Activated naive CD4-positive, alpha-beta T cell (primary cell): ENCODE results near the gene PKM.

Experiments used
- DNase-seq, 4 experiments: peaks; one replicate each; lab custom pipeline; 2025; lab: John Stamatoyannopoulos, UW

Gene PKM

GRCh38 chr15:72200395-72201237, 30.4 kb downstream of the PKM start:
- DNase-seq: no peak

DNA sequence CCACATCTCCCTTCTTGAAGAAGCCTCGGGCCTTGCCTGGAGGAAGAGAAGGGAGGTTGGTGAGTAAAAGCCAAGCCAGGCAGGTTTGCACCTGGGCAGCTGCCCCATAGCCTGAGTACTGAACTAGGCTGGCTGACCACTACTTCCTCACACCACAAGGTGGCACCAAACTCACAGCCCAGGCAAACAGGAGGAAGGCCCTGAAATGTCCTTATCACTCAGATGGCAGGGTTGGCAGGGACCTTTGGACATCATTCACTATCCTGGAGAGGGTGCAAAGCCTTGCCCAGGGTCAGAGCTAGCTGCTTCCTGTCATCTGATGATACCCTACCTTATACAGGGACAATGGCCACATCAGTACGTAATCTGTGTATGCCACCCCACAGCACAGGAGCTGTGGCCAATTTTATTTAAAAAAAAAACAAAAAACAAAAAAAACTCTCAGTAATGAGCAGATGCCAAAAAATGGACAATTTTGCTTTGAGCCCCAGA, 31.2 kb downstream of the PKM start:
- DNase-seq: peak; percentile 16 to 57 (median 32)

GRCh38 chr15:72199205-72199515, 31.8 kb downstream of the PKM start:
- no peak for DNase-seq

- no peak for DNase-seq
These were observed 32.4 kb downstream of the PKM start for GRCh38 chr15:72198356-72199204.

GRCh38 chr15:72197460-72198355, 33.3 kb downstream of the PKM start, which contains the start of gene GRAMD2A:
Gene GRAMD2A, minus strand, starts transcription at chr15:72197787.
- no peak for DNase-seq

- DNase-seq: no peak
These were observed 33.9 kb downstream of the PKM start for GRCh38 chr15:72197041-72197459.

- DNase-seq: no peak
These were observed 34.5 kb downstream of the PKM start for GRCh38 chr15:72196409-72197040.

- DNase-seq: no peak
These were observed 35.9 kb downstream of the PKM start for GRCh38 chr15:72195101-72195511.

- no peak for DNase-seq
These were observed 37.1 kb downstream of the PKM start for GRCh38 chr15:72193836-72194396.

GRCh38 chr15:72192416-72192815, 38.6 kb downstream of the PKM start:
- no peak for DNase-seq

- no peak for DNase-seq
These were observed 41.6 kb downstream of the PKM start for GRCh38 chr15:72189250-72189902.

- DNase-seq: no peak
These were observed 46.7 kb downstream of the PKM start for GRCh38 chr15:72184165-72184811.

GRCh38 chr15:72183781-72184164, 47.2 kb downstream of the PKM start:
- DNase-seq: no peak

- no peak for DNase-seq
These were observed 48.3 kb downstream of the PKM start for GRCh38 chr15:72182673-72183072.

- DNase-seq: no peak
These were observed 48.7 kb downstream of the PKM start for GRCh38 chr15:72182244-72182643.

DNA sequence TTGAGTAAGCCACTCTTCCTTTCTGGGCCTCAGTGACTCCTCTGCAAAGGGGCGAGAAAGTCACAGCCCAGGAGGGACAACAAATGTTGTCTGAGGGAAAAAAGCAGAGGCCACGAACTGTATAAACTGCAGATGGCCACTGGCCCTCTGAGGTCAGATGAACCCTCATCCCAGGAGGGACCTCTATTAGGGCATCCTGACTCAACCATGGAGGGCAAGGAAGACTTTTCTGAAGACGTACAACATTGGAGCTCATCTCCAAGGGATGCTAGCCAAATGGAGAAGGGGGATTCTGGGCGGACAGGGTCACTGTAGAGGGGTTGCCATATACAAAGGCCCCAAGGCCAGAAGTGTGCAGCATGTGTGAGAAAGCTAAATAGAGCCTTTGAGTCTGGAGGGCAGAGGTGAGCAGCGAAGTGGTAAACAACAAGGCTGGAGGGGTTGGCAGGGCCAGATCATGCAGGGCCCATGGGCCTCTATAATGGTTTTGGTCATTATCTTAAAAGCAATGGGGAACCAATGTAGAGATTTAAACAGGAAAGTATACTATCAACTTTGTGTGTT, 50.1 kb downstream of the PKM start:
- DNase-seq: no peak

DNA sequence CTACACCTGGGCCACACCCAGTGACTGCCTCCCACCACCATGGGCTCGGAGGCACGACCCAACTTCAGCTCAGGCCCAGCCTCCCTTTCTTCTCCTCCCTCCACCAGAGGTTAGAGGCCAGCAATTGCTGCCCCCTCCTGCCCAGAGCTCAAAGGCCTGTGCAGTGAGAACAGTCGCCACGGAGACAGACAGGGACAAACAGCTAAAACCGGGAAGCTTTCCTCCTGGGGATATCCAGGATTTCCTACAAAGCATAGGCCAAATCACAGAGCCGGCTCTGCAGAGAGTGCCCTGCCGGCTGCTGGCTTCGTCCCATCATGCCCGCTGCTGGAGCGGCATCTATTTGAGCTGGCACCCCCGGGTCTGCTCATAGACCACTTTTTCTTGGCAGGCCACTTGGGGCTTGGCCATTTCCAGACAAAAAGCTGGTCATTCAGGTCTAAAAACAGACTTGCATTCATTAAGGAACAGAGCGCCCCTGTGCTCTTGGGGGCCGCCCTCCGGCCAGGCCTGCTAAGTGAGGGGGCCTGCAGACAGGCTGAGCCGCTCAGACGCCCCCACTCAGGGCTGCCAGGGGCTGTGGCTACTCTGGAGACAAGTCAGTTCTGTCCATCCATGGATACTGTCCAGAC, 50.9 kb downstream of the PKM start:
- no peak for DNase-seq

DNA sequence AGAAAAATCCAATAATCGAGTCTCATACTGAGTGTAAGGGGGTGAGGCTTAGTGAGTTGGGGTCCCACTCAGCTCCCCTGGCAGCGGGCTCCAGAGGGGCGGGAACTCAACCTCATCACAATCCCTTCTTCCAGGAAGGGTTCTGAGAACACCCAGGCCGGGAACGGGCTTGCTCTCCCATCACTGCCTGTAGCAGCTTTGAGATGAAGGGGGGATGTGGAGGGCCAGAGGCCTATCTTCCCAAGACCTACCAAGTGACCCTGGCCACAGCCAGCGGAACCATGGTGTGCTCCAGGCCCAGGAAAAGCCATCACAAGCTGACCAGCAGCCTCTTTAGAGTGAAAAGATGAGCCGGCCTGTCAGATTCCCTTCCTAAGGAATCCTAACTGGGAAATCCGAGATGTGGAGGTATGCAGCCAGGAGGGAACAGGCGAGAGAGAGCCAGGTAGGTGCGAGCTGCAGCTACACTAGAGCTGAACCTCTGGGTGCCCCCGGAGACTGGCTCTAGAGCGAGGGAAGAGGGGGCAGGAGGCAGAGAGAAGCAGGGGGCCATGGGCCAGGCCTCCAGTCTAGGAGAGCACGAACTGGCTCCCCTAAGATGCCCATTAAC, 51.9 kb downstream of the PKM start:
- no peak for DNase-seq

DNA sequence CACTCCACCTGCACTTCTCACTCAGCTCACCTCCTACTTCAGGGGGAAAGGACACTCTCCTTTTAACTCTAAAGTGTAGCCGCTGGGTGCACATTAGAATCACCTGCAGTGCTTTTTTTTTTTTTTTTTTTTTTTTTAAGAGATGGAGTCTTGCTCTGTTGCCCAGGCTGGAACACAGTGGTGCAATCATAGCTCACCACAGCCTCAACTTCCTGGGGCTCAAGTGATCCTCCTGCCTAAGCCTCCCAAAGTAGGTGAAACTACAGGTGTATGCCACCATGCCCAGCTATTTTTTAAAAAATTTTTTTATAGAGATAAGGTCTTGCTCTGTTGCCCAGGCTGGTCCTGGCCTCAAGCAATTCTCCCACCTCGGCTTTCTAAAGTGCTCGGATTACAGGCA, 54.2 kb downstream of the PKM start:
- DNase-seq: no peak
